CD4-positive, alpha-beta T cell treated with Interleukin-4 for 1 hour (primary cell): Measurements from ENCODE around the gene SEC16A.

Source experiments
- DNase-seq, 2 donors: peaks; one replicate each; pipeline ENCODE4 v3.0.0-alpha.2; 2020 to 2022

Gene SEC16A

DNA sequence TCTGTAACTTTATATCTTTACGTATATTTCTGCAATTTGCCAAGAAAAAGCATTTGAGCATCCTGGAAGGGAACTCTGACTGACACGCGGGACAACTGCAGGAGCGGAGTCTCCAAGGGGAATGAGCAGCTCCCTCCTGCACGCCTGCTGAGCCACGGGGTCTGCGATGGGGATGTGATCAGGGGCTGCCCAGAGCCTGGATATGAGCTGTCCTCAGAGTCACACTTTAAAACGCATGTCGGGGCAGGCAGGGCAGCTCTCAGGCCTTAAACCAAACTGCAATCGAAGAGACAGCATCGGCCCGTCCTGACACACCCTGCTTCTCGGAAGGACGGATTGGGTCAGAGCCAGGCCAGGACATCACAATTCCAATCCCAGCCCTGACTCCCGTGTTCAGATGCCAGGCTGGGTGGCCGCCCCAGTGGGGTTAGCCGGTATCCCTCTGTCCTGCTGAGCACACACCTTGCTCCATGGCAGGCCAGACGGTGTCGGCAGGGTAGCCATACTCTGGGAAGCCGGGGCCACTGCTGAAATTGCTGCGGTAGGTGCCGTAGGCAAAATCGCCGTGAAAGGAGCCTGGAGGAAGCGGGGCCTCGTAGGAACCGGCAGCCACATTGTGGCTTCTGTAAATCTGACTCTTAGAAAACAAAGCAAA lies 17.2 kb downstream of the SEC16A start:
- DNase-seq = no peak

DNA sequence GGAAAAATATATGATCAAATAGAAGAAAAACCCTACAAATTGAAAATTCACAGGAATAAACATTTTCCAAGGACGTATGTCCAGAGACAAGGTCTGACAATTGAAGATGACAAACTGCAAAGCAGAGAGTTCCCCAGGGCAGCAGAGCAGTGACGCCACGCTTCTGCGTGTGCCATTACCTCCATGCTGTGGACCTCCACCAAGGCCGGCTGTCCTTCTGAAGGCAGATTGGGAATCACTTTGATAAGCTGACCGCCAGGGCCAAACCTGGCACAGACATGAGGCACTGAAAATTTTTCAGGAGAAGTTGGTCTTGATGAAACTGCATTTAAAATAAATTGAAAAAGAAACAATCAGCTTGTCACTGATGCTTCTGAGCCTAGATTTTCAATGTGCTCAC lies 18.6 kb downstream of the SEC16A start:
- DNase-seq = no peak

GRCh38 chr9:136463578-136463977 lies 19.3 kb downstream of the SEC16A start:
- no peak for DNase-seq

DNA sequence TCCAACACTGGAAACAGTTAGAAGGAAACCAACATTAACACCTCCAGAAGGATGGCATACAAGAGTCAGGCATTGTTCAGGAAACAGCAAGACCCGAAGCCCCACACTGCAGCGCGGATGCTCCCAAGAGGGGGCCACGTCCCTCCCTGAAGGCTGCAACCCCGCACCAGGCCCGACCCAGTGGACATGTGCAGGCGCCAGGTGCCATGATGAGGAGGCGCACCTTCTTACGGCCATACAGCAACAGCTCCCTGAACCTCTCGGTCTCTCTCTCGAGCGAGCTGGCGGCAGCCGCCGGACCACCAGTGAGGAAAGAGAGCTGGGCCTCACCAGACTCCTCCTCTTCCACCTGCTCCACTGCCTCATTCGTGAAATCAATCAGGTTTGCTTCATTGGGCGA lies 20.2 kb downstream of the SEC16A start:
- DNase-seq = no peak

GRCh38 chr9:136460772-136461325 lies 22.0 kb downstream of the SEC16A start:
- DNase-seq = no peak

GRCh38 chr9:136459425-136459824 lies 23.4 kb downstream of the SEC16A start:
- DNase-seq = no peak

DNA sequence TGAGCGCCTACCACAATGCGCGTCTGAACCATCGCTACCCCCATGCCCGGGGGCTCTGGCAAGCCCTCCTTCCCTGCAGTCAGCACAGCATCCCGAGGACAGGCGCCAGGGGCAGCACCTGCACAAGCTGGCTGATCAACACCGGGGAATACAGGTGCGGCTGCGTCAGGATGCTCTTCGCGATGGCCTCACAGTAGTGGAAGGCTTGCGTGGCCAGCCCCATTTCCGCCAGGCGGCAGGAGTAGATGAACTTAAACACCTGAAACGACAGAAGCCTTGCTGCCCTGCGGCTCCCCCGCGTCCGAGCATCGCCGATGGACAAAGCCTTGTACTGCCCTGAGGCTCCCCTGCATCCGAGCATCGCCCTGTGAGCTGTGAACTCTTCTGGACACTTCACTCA lies 25.5 kb downstream of the SEC16A start:
- no peak for DNase-seq

DNA sequence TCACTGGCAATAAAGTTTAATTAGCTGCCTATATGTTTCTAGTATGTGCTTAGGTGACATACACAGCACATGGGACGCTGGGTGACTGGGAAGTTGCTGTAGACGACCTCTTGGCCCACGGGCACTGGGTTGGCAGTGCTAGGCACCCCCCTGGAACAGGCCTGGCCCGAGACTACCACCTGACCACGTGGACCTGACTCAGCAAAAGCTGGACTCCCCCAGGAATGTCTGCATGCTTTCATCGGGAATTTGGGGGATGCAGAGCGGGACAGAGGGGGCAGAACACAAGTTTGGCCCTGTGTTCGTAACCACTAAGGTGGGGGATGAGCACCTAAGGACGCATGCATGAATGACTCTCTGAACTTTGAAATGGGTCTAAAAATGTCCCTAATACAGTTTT lies 26.6 kb downstream of the SEC16A start:
- no peak for DNase-seq

GRCh38 chr9:136455043-136456002 lies 27.5 kb downstream of the SEC16A start:
- DNase-seq = no peak

- no peak for DNase-seq
Observed at GRCh38 chr9:136454026-136454796, 28.6 kb downstream of the SEC16A start.

- DNase-seq = no peak
Observed at GRCh38 chr9:136453326-136453725, 29.5 kb downstream of the SEC16A start.

GRCh38 chr9:136451221-136451877 lies 31.5 kb downstream of the SEC16A start:
- DNase-seq = no peak

DNA sequence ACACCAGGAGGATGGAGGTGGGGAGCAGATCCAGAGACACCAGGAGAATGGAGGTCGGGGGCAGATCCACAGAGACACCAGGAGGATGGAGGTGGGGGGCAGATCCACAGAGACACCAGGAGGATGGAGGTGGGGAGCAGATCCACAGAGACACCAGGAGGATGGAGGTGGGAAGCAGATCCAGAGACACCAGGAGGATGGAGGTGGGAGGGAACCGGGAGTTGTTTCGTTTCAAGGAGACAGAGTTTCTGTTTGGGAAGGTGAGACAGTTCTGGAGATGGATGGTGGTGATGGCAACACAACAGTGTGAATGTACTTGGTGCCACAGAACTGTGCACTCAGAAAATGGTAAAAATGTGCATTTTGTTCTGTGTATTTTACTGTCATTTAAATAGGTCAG lies 34.2 kb downstream of the SEC16A start:
- no peak for DNase-seq

DNA sequence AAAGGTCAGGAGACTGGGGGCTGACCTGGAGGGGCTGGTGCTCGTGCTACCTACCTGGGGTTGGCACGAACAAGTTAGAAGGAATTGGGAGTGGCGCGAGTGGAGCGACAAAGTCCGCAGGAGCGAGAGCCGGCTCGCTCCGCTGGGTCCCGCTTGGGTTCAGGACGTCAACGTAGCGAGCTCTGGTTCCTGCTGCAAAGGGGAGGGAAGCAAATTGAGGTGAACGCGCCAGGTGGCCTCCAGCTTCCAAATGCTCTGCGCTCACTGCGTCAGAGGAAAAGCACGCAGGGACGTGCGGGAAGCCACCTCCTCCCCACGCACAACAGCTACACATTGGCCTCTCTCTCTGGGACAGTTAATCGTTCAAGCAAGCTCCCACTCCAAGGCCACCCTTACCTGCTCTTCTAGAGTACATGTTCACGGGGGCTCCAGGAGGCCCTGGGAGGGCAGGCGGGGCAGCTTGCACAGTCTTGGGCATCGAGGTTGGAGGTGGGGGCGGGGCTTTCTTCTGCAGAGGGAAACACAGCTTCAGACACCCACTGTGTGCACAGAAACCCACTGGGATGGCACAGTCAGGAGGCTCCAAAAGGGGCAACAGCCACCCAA lies 35.6 kb downstream of the SEC16A start:
- DNase-seq = no peak

GRCh38 chr9:136445799-136446198 lies 37.0 kb downstream of the SEC16A start:
- no peak for DNase-seq

DNA sequence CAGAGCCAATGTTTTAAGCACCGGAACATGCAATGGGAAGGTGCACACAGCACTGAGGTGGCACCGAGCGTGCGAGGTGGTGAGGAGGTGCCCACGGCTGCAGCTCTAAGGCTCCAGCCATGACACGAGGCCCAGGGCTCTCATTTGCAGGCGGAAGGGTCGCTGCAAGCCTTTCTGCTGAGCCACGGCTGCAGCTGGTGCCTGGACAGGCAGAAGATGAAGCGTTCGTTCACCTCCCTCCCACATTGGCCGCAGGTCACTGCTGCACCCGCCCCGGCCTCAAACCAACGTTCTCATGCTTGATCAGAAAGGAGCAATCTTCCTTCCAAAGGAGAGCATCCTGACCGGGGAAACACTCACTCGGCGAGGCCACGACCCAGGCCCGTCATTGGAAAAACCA lies 38.7 kb downstream of the SEC16A start:
- no peak for DNase-seq

DNA sequence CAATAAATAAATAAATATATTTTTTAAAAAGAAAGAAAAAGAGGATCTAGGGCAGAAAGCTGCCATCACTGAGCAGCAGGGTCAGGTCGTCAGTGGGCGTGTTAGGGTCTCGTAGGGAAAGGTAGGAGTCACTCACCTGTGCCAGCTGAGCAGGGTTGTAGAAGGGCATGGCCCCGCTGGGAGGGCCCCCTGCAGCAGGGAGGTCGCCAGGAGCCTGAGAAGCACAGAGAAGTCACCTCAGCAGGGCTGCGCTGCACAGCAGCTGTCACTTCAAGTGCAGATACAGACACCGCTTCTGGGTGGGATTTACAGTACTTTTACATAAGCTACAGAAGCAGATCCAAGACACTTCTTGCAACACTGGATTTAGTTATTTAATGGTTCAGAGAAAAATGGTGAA lies 39.2 kb downstream of the SEC16A start:
- no peak for DNase-seq

- no peak for DNase-seq
Observed at GRCh38 chr9:136443087-136443486, 39.8 kb downstream of the SEC16A start.

DNA sequence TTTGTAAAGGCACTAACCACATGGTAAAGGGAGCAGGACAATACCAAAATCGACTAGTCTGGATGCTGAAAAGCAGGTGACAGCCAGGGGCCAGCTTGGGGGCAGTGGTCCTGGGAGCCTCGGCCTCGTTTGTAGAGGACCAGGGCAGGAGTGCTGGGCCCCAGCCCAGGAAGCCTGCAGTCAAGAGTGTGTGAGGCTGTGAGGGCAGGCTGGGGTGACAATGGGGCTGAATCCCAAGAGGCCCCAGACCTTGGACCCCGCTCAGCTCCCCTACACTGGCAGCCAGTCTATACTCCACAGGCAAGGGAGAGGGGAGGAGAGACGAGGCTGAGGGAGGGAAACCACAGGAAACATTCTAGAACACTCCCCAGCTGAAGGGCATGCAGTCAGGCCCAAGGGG lies 40.6 kb downstream of the SEC16A start:
- no peak for DNase-seq

DNA sequence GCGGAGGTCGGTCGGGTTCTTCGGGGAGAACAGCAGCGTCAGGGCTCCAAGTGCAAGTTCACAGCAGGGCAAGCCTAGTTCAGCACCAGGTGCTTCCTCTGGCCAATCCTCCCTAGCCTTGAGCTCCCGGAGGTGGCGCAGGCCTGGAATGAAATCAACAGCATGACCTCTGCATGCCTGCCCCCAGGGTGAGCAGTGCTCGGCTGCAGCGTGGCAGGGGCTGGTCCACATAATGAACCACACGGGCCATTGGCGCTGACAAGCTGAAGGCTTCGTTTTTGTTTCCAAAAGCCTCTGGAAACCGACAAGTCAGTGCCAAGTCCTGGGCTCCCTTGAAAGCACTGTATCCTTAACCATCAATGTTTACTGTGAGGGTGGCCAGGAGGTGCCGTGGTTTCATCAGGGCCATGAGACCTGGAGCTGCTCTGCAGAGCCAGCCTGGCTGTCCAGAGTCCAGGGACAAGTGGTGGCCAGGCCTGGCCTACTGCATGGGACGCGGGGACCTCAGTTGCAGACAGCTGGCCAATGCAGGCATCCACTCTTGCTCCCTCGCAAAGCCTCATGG lies 41.1 kb downstream of the SEC16A start:
- no peak for DNase-seq

- DNase-seq = no peak
Observed at GRCh38 chr9:136441191-136441680, 41.6 kb downstream of the SEC16A start.
